Anterior cingulate cortex (tissue), 58 donors: ENCODE measurements around the gene ZNF213.
"Not testable (repeated sequence)": the region's sequence is repeated elsewhere in the genome, so short reads cannot be mapped to it uniquely, and the experiment has no call there.

Experiments
- DNase-seq, 58 donors: peaks; one replicate each; lab custom pipeline; 2025; lab: John Stamatoyannopoulos, UW

ZNF213 gene

GRCh38 chr16:3123986-3124886 is 10.6 kb upstream of the ZNF213 start:
- DNase-seq = peak; percentile 57 to 97 (median 92)

GRCh38 chr16:3127745-3128144 is 7.1 kb upstream of the ZNF213 start:
- DNase-seq = no peak

GRCh38 chr16:3129137-3130131 is 5.4 kb upstream of the ZNF213 start:
- DNase-seq = peak in 56 of 58 donors; percentile 23 to 86 (median 68)

GRCh38 chr16:3131755-3132377 is 3.0 kb upstream of the ZNF213 start:
- DNase-seq = no peak

GRCh38 chr16:3133844-3134243 is 985 bp upstream of the ZNF213 start:
- no peak for DNase-seq

- peak in 1 of 58 donors; percentile 48 for DNase-seq
Measured at GRCh38 chr16:3135126-3135715, 392 bp downstream of the ZNF213 start.

GRCh38 chr16:3137267-3137666 is 2.4 kb downstream of the ZNF213 start:
- no peak for DNase-seq

GRCh38 chr16:3138342-3138741 is 3.5 kb downstream of the ZNF213 start:
- no peak for DNase-seq

GRCh38 chr16:3138823-3139426 is 4.1 kb downstream of the ZNF213 start:
- no peak for DNase-seq

- DNase-seq = not testable (repeated sequence)
Measured at GRCh38 chr16:3139561-3139960, 4.7 kb downstream of the ZNF213 start.

GRCh38 chr16:3140603-3141427 is 6.0 kb downstream of the ZNF213 start:
- no peak for DNase-seq

- no peak for DNase-seq
Measured at GRCh38 chr16:3141781-3142311, 7.0 kb downstream of the ZNF213 start.

GRCh38 chr16:3142327-3142726 is 7.5 kb downstream of the ZNF213 start:
- DNase-seq = no peak

GRCh38 chr16:3142770-3143169 is 7.9 kb downstream of the ZNF213 start:
- DNase-seq = no peak

GRCh38 chr16:3143189-3143588 is 8.4 kb downstream of the ZNF213 start:
- DNase-seq = no peak

GRCh38 chr16:3143598-3144320 is 8.9 kb downstream of the ZNF213 start:
- no peak for DNase-seq

GRCh38 chr16:3144321-3144983 is 9.6 kb downstream of the ZNF213 start:
- no peak for DNase-seq
